ENCODE measurements around the gene FDX1.

FDX1 gene

DNA sequence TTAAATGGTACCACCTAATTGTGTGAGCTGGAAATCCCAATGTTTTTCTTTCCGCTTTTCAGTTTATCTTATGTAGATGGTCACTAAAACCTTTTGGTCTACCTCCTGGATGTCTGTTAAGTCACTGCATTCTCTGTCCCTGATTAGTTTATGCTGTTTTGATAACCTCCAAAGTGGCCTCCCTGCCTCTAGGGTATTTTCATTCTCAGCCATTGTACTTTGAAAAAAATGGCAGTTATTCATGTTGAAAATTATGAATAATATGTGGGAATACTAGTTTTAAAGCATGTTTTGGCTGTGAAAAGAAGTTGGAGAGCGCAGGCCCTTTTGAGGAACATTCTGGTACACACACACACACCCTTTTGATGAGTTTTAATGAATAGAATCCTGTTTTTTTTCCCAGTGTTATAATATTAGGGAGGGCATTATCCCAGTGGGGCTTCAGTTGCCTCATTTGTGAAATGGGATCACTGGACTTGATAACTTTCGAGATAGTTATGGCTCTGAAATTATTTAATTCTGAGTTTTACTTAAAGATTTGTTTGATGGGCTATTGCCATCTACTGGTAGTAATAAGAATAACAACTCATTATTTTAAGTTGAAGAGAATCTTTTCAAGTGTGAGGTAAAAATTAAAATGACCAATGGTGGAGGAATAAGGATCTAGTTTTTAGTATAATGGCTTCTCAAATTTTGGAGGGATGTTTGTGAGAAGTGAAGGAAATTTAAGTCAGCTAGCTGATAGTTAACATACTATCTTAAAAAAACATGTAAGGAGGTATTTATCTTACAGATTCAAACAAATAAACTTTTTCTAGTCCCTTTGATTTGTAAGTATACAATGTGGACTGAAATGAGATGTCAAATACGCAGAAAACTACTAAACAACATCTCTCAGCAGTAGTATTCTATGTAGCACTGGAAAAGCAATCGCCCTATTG lies 3.9 kb downstream of the FDX1 start:
- DNase-seq (ENCODE audit: low read depth), result peak; percentile 52
- TF ChIP-seq, protein P1, sequence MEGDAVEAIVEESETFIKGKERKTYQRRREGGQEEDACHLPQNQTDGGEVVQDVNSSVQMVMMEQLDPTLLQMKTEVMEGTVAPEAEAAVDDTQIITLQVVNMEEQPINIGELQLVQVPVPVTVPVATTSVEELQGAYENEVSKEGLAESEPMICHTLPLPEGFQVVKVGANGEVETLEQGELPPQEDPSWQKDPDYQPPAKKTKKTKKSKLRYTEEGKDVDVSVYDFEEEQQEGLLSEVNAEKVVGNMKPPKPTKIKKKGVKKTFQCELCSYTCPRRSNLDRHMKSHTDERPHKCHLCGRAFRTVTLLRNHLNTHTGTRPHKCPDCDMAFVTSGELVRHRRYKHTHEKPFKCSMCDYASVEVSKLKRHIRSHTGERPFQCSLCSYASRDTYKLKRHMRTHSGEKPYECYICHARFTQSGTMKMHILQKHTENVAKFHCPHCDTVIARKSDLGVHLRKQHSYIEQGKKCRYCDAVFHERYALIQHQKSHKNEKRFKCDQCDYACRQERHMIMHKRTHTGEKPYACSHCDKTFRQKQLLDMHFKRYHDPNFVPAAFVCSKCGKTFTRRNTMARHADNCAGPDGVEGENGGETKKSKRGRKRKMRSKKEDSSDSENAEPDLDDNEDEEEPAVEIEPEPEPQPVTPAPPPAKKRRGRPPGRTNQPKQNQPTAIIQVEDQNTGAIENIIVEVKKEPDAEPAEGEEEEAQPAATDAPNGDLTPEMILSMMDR (conservative IDR thresholded peaks at IDR 0.05; ENCODE audit: control insufficient read depth, insufficient read depth, low read depth, low read length), result peak; percentile 52
- no peak overlapping the region for H3K4me3 ChIP-seq (ENCODE audit: control insufficient read depth, low read depth, low read length)

DNA sequence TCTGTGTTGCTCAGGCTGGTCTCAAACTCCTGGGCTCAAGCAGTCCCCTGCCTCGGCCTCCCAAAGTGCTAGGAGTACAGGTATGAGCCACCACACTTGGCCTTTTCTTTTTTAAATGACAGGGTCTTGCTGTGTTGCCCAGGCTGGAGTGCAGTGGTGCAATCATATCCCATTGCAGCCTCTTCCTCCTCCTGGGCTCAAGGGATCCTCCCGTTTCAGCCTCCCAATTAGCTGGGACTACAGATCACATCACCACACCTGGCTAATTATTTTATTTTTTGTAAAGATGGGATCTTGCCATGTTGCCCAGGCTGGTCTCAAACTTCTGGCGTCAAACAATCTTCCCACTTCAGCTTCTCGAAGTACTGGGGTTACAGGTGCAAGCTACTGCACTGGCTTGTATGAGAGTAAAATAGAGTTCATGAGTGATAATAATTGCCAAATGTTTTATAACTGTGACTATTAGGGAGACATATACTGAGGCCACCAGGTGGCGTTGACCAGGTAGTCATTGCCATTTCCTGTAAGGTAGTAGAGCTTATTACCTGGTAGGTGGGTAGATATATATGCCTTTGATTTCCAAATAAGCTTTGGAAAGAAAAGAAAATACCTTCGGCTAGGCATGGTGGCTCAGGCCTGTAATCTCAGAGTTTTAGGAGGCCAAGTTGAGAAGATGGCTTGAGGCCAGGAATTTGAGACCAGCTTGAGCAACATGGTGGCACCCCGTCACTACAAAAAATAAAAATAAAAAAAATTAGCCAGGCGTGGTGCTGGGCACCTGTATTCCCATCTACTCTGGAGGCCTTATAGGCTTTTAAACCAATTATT lies 5.4 kb downstream of the FDX1 start:
- TF ChIP-seq, protein P1 (conservative IDR thresholded peaks at IDR 0.05; ENCODE audit: control insufficient read depth, insufficient read depth, low read depth, low read length), result peak; percentile 22
- no peak overlapping the region for H3K4me3 ChIP-seq (ENCODE audit: control insufficient read depth, low read depth, low read length)
- no peak for DNase-seq (ENCODE audit: low read depth)

DNA sequence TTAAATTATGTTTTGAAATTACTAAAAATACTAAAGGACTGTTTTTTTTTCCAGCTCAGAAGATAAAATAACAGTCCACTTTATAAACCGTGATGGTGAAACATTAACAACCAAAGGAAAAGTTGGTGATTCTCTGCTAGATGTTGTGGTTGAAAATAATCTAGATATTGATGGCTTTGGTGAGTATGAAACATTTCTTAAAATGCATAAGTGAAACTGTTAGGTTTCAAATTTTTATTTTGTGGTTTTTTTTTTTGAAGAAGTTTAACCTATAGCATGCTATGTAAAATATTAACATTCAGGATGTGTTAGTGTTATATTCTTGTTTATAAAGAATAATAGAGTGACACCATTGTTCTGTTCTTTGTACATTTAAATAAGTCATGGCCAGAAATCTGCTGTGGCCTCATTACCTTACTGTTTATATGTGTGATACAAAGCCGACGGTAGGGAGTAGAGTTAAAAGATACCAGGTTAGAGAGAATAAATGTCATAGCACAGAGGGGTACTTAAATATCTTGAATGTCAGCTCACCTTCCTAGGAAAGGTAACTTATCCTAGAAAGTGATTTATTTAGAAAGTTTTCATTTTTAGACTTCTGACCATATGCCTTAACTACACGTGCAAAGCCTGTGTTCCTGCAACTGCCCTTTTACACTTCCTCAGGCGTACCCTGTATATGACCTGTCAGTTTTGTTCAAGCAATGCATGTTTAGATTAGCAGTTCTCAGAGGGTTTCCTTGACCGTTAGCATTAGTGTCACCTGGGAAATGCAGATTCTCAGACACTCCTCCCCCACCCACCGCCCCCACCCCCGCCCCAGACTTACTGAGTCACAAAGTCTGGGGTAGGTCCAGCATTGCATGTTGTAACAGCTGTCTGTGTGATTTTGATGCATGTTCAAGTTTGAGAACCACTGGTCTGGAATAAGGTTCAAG lies 6.3 kb downstream of the FDX1 start:
- H3K4me3 ChIP-seq (ENCODE audit: control insufficient read depth, low read depth, low read length), result no peak overlapping the region
- peak; percentile 58 for DNase-seq (ENCODE audit: low read depth)

DNA sequence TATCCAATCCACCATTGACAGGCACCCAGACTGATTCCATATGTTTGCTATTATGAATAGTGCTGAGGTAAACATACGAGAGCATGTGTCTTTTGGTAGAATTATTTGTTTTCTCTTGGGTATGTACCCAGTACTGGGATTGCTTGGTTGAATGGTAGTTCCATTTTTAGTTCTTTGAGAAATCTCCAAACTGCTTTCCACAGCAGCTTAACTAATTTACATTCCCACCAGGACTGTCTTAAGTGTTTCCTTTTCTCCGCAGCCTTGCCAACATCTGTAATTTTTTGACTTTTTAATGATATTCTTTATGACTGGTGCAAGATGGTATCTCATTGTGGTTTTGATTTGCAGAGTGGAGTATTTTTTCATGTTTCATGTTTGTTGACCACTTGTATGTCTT lies 8.3 kb downstream of the FDX1 start:
- no peak for DNase-seq (ENCODE audit: low read depth)
- no peak overlapping the region for H3K4me3 ChIP-seq (ENCODE audit: control insufficient read depth, low read depth, low read length)
- TF ChIP-seq, protein P1 (conservative IDR thresholded peaks at IDR 0.05; ENCODE audit: control insufficient read depth, insufficient read depth, low read depth, low read length), result no peak

More for the DNA sequence above, 6.3 kb downstream of the FDX1 start:
- TF ChIP-seq, protein P1 (conservative IDR thresholded peaks at IDR 0.05; ENCODE audit: control insufficient read depth, insufficient read depth, low read depth, low read length), result no peak

DNA sequence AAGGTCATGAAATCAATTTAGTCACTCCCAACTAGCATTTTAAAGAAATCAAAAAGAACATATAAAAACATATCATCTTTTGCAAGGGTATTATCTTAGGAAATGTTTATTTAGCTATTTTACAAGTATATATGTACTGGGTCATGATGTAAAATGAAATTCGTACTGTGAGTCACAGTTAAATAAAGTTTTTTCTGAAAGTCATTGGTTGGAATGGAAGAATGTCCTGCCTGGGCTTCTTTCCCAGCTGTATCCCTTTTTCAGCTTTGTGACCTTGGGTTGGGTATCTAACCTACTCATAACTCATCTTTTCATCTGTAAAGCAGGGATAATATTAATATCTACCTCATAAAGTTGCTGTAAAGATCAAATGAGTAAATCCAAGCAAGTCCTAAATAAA lies 15.7 kb downstream of the FDX1 start:
- TF ChIP-seq, protein P1 (conservative IDR thresholded peaks at IDR 0.05; ENCODE audit: control insufficient read depth, insufficient read depth, low read depth, low read length), result no peak
- H3K4me3 ChIP-seq (ENCODE audit: control insufficient read depth, low read depth, low read length), result no peak overlapping the region
- DNase-seq (ENCODE audit: low read depth), result no peak

DNA sequence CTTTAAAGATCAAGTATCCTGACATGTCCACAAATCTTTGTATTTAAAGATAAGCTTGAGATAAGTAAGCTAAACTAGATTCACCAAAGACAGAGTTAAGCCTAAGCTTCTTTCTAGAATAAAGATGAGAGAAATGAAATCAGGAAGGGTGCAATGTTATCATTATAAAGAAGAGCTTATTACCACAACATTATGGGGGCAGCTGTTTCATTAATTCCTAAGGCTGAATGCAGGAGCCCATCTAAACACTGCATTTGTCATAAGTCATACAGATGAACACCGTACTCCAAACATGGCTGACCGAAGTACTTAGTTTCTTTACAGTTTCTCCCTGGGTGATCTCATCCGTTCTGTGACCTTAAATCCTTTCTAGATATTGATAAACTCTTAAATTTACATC lies 16.3 kb downstream of the FDX1 start:
- H3K4me3 ChIP-seq (ENCODE audit: control insufficient read depth, low read depth, low read length), result no peak overlapping the region
- TF ChIP-seq, protein P1 (conservative IDR thresholded peaks at IDR 0.05; ENCODE audit: control insufficient read depth, insufficient read depth, low read depth, low read length), result no peak
- DNase-seq (ENCODE audit: low read depth), result no peak

All from fibroblast of mammary gland (primary cell).